ENCODE results near the gene CD14. TPM values are rescaled to one million over a fixed set of nuclear protein-coding genes. Genes with fewer than 3 reads are reported as not detected.

Gene CD14
- total and polyA plus RNA-seq, 12 donors = 9.8 to 885 (median 264) TPM

- Histone ChIP-seq H3K27ac (peak overlapping the region in 3 of 5 donors; percentile 55 to 92 (median 85)), H3K27me3 (no peaks in the 10 kb centered on the region), H3K9me3 (replicated peaks in 1 of 3) (no peaks in the 10 kb centered on the region), H3K4me1 (replicated peaks in 1 of 2) (peaks cover 5 to 45% of the 10 kb centered on the region in 2 donors), H3K4me3 (no peak overlapping the region), H3K36me3 (replicated peaks in 1 of 2) (no peaks in the 10 kb centered on the region)
- TF ChIP-seq POLR2A (IDR thresholded peaks at IDR 0.05) (no peak), CTCF (IDR thresholded peaks at IDR 0.05) (no peak)
- WGBS, 4 donors = 41 to 62% (median 58%) methylated on average over 3 of the region's 3 CpGs
- DNase-seq = no peak
- intact Hi-C loops (cut with DNase I) = loop anchor here in 1 of 2 donors (5.0 kb wide), 1 partner anchor 57 kb away; no protein-coding TSS in a partner anchor
These were observed 1.1 kb upstream of the CD14 start for GRCh38 chr5:140634103-140634502.

GRCh38 chr5:140633501-140633900 is 526 bp upstream of the CD14 start:
- no peak for DNase-seq
- Histone ChIP-seq H3K36me3 (replicated peaks in 1 of 2) (no peaks in the 10 kb centered on the region), H3K27ac (peak overlapping the region; percentile 42 to 95 (median 89)), H3K4me1 (replicated peaks in 1 of 2) (peaks cover 3 to 40% of the 10 kb centered on the region in 2 donors), H3K27me3 (no peaks in the 10 kb centered on the region), H3K9me3 (replicated peaks in 1 of 3) (no peaks in the 10 kb centered on the region), H3K4me3 (peak overlapping the region in 1 of 4 donors; percentile 49)
- intact Hi-C loops (cut with DNase I) = loop anchor here in 1 of 2 donors (5.0 kb wide), 1 partner anchor 56 kb away; no protein-coding TSS in a partner anchor
- WGBS, 4 donors = 71 to 88% (median 81%) methylated on average over 2 of the region's 2 CpGs
- no peak for TF ChIP-seq CTCF (IDR thresholded peaks at IDR 0.05)
- no peak for TF ChIP-seq POLR2A (IDR thresholded peaks at IDR 0.05)

GRCh38 chr5:140632366-140633020 is 482 bp downstream of the CD14 start:
- Histone ChIP-seq H3K4me3 (peak overlapping the region; percentile 34 to 78 (median 54)), H3K27ac (peak overlapping the region; percentile 55 to 95 (median 89)), H3K36me3 (replicated peaks in 1 of 2) (no peaks in the 10 kb centered on the region), H3K27me3 (no peaks in the 10 kb centered on the region), H3K4me1 (replicated peaks in 1 of 2) (peaks cover 0 to 38% of the 10 kb centered on the region in 2 donors), H3K9me3 (replicated peaks in 1 of 3) (no peaks in the 10 kb centered on the region)
- WGBS, 4 donors = 0 to 1% (median 1%) methylated on average over 10 to 51 of the region's 51 CpGs
- TF ChIP-seq CTCF (IDR thresholded peaks at IDR 0.05) (no peak), POLR2A (IDR thresholded peaks at IDR 0.05) (peak; percentile 3 to 45)
- DNase-seq = peak; percentile 59 to 86 (median 78)
- intact Hi-C loops (cut with DNase I) = loop anchor here in 1 of 2 donors (5.0 kb wide), 1 partner anchor 55 kb away; no protein-coding TSS in a partner anchor

- Histone ChIP-seq H3K4me3 (peak overlapping the region; percentile 34 to 78 (median 54)), H3K27ac (peak overlapping the region; percentile 55 to 95 (median 89)), H3K9me3 (replicated peaks in 1 of 3) (no peaks in the 10 kb centered on the region), H3K4me1 (replicated peaks in 1 of 2) (peaks cover 0 to 38% of the 10 kb centered on the region in 2 donors), H3K36me3 (replicated peaks in 1 of 2) (no peaks in the 10 kb centered on the region), H3K27me3 (no peaks in the 10 kb centered on the region)
- 11 to 32% (median 16%) methylated on average over 6 to 36 of the region's 36 CpGs for WGBS, 4 donors
- no peak for TF ChIP-seq CTCF (IDR thresholded peaks at IDR 0.05)
- TF ChIP-seq POLR2A (IDR thresholded peaks at IDR 0.05) = peak in 1 of 2 donors; percentile 2
- DNase-seq = peak in 4 of 7 donors; percentile 36 to 74 (median 48)
- intact Hi-C loops (cut with DNase I) = loop anchor here in 1 of 2 donors (5.0 kb wide), 1 partner anchor 55 kb away; no protein-coding TSS in a partner anchor
These were observed 1.1 kb downstream of the CD14 start for GRCh38 chr5:140631831-140632365.
